K562 (cell line): ENCODE results near the gene XRCC3. TPM values are rescaled to one million over a fixed set of nuclear protein-coding genes. Genes with fewer than 3 reads are reported as not detected.
A peak's percentile ranks its signal among the peaks of the same experiment; 100 is the strongest.

ENCODE experiments used
- ATAC-seq: fragments of 200-7000 bp; cut with Tn5 transposase; 3 replicates; pipeline ENCODE4 v1.9.1; 2020; ENCODE audit warnings: moderate library complexity
- BruUV-seq: library from RNA; stranded (reverse); fragments of 400-500 nt; replicated peaks from 2 replicates; lab custom pipeline; 2021; lab: Mats Ljungman, UMichigan
- CTCF ChIA-PET: fragments of 300-600 bp; formaldehyde crosslinking; extraction: SDS; loops from one replicate; lab custom pipeline; 2021; ENCODE audit warnings: low intra/inter-chr PET ratio; lab: Yijun Ruan, JAX
- POLR2A ChIA-PET: fragments of 300-600, 350-650 bp; sonication (Branson Sonifier 250); formaldehyde crosslinking; extraction: SDS; loops from one replicate; lab custom pipeline; 2021; ENCODE audit warnings: antibody characterized with exemption, inconsistent platforms; lab: Yijun Ruan, JAX
- DNase-seq, 4 experiments: peaks; one replicate each; pipeline versions ENCODE4 v3.0.0 to v3.0.0-alpha.2; 2011 to 2018; ENCODE audit warnings: low spot score in 3 of 4, mixed read lengths in 3 of 4; ENCODE audit errors: extremely low read depth in 1 of 4
- FAIRE-seq: peaks from 2 replicates; lab custom pipeline; 2011; peaks lifted over from hg19 to GRCh38; lab: Jason Lieb, UNC
- H2AFZ ChIP-seq: 2 replicates; pipeline ENCODE4 v1.6.0; 2011; ENCODE audit warnings: low read depth, low read length, control low read depth, inconsistent platforms
- H3K27ac ChIP-seq: fragments of 200-600 bp; 3 replicates; pipeline ENCODE4 v1.8.0; 2011; ENCODE audit warnings: low read depth, mild to moderate bottlenecking, control low read depth, inconsistent platforms, low read length, moderate library complexity, mixed read lengths; ENCODE audit errors: extremely low read depth
- H3K27me3 ChIP-seq, 2 experiments: fragments of 300-600 bp in 1 of 2; 2 replicates in 1 of 2; 3 replicates in 1 of 2; pipeline versions ENCODE4 v1.6.0 to v1.8.0; 2011; ENCODE audit warnings: inconsistent platforms in 2 of 2, low read length in 2 of 2, mild to moderate bottlenecking in 1 of 2, mixed read lengths in 1 of 2, moderate library complexity in 1 of 2; ENCODE audit not compliant: control insufficient read depth in 2 of 2, insufficient read depth in 2 of 2
- H3K36me3 ChIP-seq: fragments of 300-600 bp; 3 replicates; pipeline ENCODE4 v1.8.0; 2011; ENCODE audit warnings: mild to moderate bottlenecking, low read length, inconsistent platforms; ENCODE audit not compliant: control insufficient read depth, insufficient read depth
- H3K4me1 ChIP-seq, 2 experiments: fragments of 200-600 bp in 1 of 2; replicated peaks in 1 of 2; 2 replicates in 1 of 2; 3 replicates in 1 of 2; pipeline versions ENCODE4 v1.5.1 to v1.8.0; 2011; ENCODE audit warnings: inconsistent platforms in 2 of 2, low read length in 2 of 2, mild to moderate bottlenecking in 1 of 2, mixed read lengths in 1 of 2, moderate library complexity in 1 of 2; ENCODE audit not compliant: control insufficient read depth in 2 of 2, insufficient read depth in 2 of 2
- H3K4me2 ChIP-seq: 2 replicates; pipeline ENCODE4 v1.6.1; 2011; ENCODE audit warnings: low read length, control low read depth, inconsistent platforms, mixed read lengths; ENCODE audit not compliant: insufficient read depth
- H3K4me3 ChIP-seq: fragments of 200-600 bp; sonication (generic), shearing (Covaris generic); 2 replicates; pipeline ENCODE4 v1.5.1; 2016; ENCODE audit warnings: control low read depth, inconsistent platforms
- H3K79me2 ChIP-seq: fragments of 200-600 bp; 3 replicates; pipeline ENCODE4 v1.8.0; 2011; ENCODE audit warnings: low read length, inconsistent platforms; ENCODE audit not compliant: control insufficient read depth, insufficient read depth
- H3K9ac ChIP-seq, 2 experiments: 2 replicates each; pipeline versions ENCODE4 v1.6.0 to v1.6.1; 2011; ENCODE audit warnings: low read depth in 2 of 2, low read length in 2 of 2, control low read depth in 1 of 2, inconsistent platforms in 1 of 2, mild to moderate bottlenecking in 1 of 2, mixed read lengths in 1 of 2; ENCODE audit not compliant: insufficient read depth in 1 of 2
- H3K9me1 ChIP-seq: one replicate; pipeline ENCODE4 v1.6.0; 2011; ENCODE audit warnings: inconsistent platforms, mild to moderate bottlenecking, low read length, moderate library complexity; ENCODE audit not compliant: control insufficient read depth, insufficient read depth
- H3K9me3 ChIP-seq: replicated peaks from 2 replicates; pipeline ENCODE4 v1.5.1; 2011; ENCODE audit warnings: low read depth, low read length, inconsistent platforms; ENCODE audit not compliant: control insufficient read depth, insufficient read depth
- H4K20me1 ChIP-seq: replicated peaks from 2 replicates; pipeline ENCODE4 v1.6.1; 2011; ENCODE audit warnings: low read length, inconsistent platforms, mixed read lengths; ENCODE audit not compliant: control insufficient read depth, insufficient read depth
- BMI1 ChIP-seq: fragments of 150-350 bp; IDR thresholded peaks from 2 replicates; pipeline ENCODE4 v1.6.1; 2014; ENCODE audit warnings: low read length
- C11orf30 ChIP-seq: fragments of 450-650 bp; IDR thresholded peaks from 2 replicates; pipeline ENCODE4 v1.6.1; 2016; ENCODE audit warnings: low read depth, mild to moderate bottlenecking
- MBD2 ChIP-seq: sonication (generic); IDR thresholded peaks from 2 replicates; pipeline ENCODE4 v1.6.1; 2016; ENCODE audit warnings: low read depth, borderline replicate concordance
- PHB ChIP-seq: fragments of 250-450 bp; sonication (Bioruptor Pico); IDR thresholded peaks from 2 replicates; pipeline ENCODE4 v1.5.0; 2021
- PML ChIP-seq: IDR thresholded peaks from 2 replicates; pipeline ENCODE4 v1.6.1; 2012; ENCODE audit warnings: low read length, inconsistent platforms
- POLR2G ChIP-seq: fragments of 200-400 bp; formaldehyde crosslinking; IDR thresholded peaks from 2 replicates; pipeline ENCODE4 v1.6.1; 2017; ENCODE audit warnings: low read depth, mild to moderate bottlenecking, antibody characterized with exemption, low read length, moderate library complexity
- RBFOX2 ChIP-seq: fragments of 200-400 bp; formaldehyde crosslinking; IDR thresholded peaks from 2 replicates; pipeline ENCODE4 v1.6.1; 2017; ENCODE audit warnings: low read depth, mild to moderate bottlenecking, low read length, moderate library complexity
- RBM22 ChIP-seq: fragments of 200-400 bp; formaldehyde crosslinking; IDR thresholded peaks from 2 replicates; pipeline ENCODE4 v1.6.1; 2018; ENCODE audit warnings: low read length, low read depth; ENCODE audit not compliant: poor library complexity, severe bottlenecking
- SREBF2 ChIP-seq: sonication (generic); formaldehyde crosslinking; IDR thresholded peaks from 2 replicates; pipeline ENCODE4 v1.4.0; 2020; ENCODE audit warnings: mild to moderate bottlenecking, missing genetic modification reagents
- ZC3H4 ChIP-seq: sonication (generic); formaldehyde crosslinking; IDR thresholded peaks from 2 replicates; pipeline ENCODE4 v1.9.0; 2021; ENCODE audit warnings: missing genetic modification reagents, borderline replicate concordance
- WGBS: fragments of 100-300 bp; shearing (Covaris generic); methylation state at CpG from one replicate; pipeline ENCODE4 v1.1.6; 2016; ENCODE audit warnings: low coverage, mixed read lengths; ENCODE audit not compliant: insufficient coverage; ENCODE audit errors: missing lambda C conversion rate; 5-methylcytosine and 5-hydroxymethylcytosine counted together
- in situ Hi-C: fragments of 300-500 bp; cut with MboI; formaldehyde crosslinking; loops from 4 replicates; pipeline ENCODE4 v1.15.0; 2018; ENCODE audit warnings: inconsistent platforms, mixed read lengths
- intact Hi-C: fragments of 100-400 bp; cut with micrococcal nuclease; formaldehyde crosslinking; loops from 2 replicates; pipeline ENCODE4 v1.14.2; 2022
- polyA plus RNA-seq, 8 experiments: library from polyadenylated mRNA; depleted of rRNA in 4 of 8; stranded (reverse) in 5 of 8; unstranded in 3 of 8; fragments of >200 nt; fragmentation: Nextera tagmentation in 2 of 8; fragmentation: Illumina TruSeq in 1 of 8; extraction: Ambion mirVana in 2 of 8; extraction: Trizol in 1 of 8; gene quantifications; 2 replicates each; pipeline versions ENCODE4 v1.2.1 to v1.2.3, GENCODE V29; 2011 to 2014; ENCODE audit warnings: inconsistent platforms in 1 of 8, missing spikeins in 1 of 8
- total RNA-seq, 7 experiments: library from RNA; depleted of rRNA in 6 of 7; stranded (reverse); fragments of >200 nt in 6 of 7; fragmentation: Illumina TruSeq in 2 of 7; extraction: Trizol in 2 of 7; gene quantifications; 2 replicates each; pipeline versions ENCODE4 v1.2.1 to v1.2.3, GENCODE V29; 2011 to 2021; ENCODE audit warnings: low replicate concordance in 1 of 7
- TF ChIP-seq, protein P1 (sequence below): fragments of 200-800 bp; sonication (Bioruptor generic); IDR thresholded peaks from 2 replicates; pipeline ENCODE4 v1.6.1; 2017; ENCODE audit warnings: missing genetic modification characterization, missing compliant biosample characterization

XRCC3 gene
- total and polyA plus RNA-seq, 9 of the 15 experiments (the other 6 are each of a cell fraction or from before 2014, with no cell fraction given) = 0.34 to 59.3 (median 30.3) TPM

DNA sequence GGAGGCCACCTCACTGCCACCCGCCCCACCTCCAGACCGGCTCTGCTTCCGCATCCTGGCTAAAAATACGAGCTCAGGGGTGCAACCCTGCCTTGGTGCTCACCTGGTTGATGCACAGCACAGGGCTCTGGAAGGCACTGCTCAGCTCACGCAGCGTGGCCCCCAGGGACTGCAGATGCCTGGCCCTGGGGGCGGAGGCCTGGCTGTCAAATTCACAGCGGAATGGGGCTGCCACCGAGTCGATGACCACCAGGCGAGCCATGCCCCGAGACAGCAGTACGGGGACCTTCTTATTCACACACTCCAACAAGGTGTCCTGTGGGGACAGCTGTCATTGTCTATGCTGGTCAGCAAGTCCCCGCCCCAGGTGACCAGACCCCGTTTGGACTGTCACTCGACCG lies 16.0 kb downstream of the XRCC3 start (continued):
- TF ChIP-seq, protein P1, sequence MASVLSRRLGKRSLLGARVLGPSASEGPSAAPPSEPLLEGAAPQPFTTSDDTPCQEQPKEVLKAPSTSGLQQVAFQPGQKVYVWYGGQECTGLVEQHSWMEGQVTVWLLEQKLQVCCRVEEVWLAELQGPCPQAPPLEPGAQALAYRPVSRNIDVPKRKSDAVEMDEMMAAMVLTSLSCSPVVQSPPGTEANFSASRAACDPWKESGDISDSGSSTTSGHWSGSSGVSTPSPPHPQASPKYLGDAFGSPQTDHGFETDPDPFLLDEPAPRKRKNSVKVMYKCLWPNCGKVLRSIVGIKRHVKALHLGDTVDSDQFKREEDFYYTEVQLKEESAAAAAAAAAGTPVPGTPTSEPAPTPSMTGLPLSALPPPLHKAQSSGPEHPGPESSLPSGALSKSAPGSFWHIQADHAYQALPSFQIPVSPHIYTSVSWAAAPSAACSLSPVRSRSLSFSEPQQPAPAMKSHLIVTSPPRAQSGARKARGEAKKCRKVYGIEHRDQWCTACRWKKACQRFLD = no peak
- TF ChIP-seq POLR2G = peak; percentile 39; the same call in 1 of the 2 replicates
- TF ChIP-seq, all 486 proteins: peak for 2

DNA sequence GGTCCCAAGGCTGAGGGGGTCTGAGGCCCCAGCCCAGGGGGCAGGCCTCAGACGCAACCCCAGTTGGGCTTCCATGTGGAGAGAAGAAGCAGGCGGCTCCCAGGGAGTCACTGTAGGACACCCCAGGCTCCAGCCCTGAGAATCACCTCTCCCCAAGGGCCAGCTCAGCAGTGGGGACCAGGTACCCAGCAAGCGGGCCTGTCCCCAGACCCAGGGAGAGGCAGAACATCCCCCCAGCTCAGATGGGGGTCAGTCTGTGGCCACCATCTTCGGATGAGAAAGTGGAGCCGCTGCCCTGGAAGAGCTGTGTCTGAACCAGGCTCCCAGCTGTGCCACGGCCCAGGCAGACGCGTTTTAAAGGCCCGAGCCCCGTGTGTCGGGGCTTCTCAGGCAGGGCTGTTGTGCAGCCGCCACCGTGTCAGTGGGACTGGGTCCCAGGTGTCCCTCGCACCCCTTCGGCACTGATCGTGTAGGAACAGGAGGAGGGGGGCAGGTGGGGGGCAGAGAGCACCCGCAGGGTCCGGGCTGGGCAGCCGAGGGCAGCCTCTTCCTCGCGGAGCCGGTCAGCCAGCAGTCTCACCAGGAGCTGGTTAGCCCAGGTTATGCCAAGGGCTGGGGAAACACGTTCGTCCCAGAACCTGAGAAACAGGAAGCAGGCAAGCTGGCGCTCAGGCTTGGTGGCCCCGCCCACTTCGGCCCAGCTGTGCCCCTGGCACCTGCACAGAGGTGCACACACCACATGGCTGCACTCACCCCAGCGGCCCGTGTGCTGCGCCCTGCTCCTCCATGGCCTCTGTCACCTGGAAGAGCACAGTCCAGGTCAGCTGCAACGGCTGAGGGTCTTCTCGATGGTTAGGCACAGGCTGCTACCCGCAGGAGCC lies 16.6 kb downstream of the XRCC3 start:
- TF ChIP-seq MBD2 = no peak
- peak; percentile 70 for TF ChIP-seq POLR2G
- TF ChIP-seq RBM22 = peak; percentile 86
- no peak for TF ChIP-seq BMI1
- TF ChIP-seq C11orf30 = no peak
- TF ChIP-seq RBFOX2 = peak; percentile 12; the same call in 1 of the 2 replicates
- TF ChIP-seq SREBF2 (CRISPR knock-in tag) = no peak
- no peak for TF ChIP-seq PHB
- no peak for TF ChIP-seq ZC3H4
- TF ChIP-seq PML = 0 out of 2 replicates have a peak, but pooled peaks have one; percentile 18
- TF ChIP-seq, all 486 proteins: peak for 4
- FAIRE-seq = no peak
- ATAC-seq = peak; percentile 5; the same call in 1 of the 3 replicates
- H3K4me1 ChIP-seq = peaks cover 0 to 32% of the 10 kb centered on the region in 2 experiments; a peak in 2 of 5 replicates
- H3K9me1 ChIP-seq = no peaks in the 10 kb centered on the region
- H2AFZ ChIP-seq = no peak overlapping the region
- intact Hi-C loops (no loop called here), in situ Hi-C loops (no loop called here)
- H3K9me3 ChIP-seq = no peaks in the 10 kb centered on the region
- H3K27ac ChIP-seq = no peak overlapping the region
- H3K79me2 ChIP-seq = no peaks in the 10 kb centered on the region
- no peaks in the 10 kb centered on the region for H3K27me3 ChIP-seq
- no peak overlapping the region for H3K4me2 ChIP-seq
- H4K20me1 ChIP-seq = no peaks in the 10 kb centered on the region; the same call in 1 of the 2 replicates
- 93% methylated on average over 16 of the region's 33 CpGs for WGBS
- H3K36me3 ChIP-seq = peaks cover 81% of the 10 kb centered on the region; the same call in 2 of the 3 replicates
- CTCF ChIA-PET = no interaction called here
- DNase-seq = no peak
- H3K4me3 ChIP-seq = no peak overlapping the region
- BruUV-seq = no TSS peak
- POLR2A ChIA-PET = interaction anchor here (0.6 to 0.9 kb wide), 5 partner anchors 19 to 195 kb away, joined by 3 to 4 read pairs (median 3); no protein-coding TSS in a partner anchor
- peak overlapping the region in 1 of 2 experiments; percentile 45; a peak in 2 of 4 replicates for H3K9ac ChIP-seq
